ENCODE data around the gene ZDHHC23.

DNA sequence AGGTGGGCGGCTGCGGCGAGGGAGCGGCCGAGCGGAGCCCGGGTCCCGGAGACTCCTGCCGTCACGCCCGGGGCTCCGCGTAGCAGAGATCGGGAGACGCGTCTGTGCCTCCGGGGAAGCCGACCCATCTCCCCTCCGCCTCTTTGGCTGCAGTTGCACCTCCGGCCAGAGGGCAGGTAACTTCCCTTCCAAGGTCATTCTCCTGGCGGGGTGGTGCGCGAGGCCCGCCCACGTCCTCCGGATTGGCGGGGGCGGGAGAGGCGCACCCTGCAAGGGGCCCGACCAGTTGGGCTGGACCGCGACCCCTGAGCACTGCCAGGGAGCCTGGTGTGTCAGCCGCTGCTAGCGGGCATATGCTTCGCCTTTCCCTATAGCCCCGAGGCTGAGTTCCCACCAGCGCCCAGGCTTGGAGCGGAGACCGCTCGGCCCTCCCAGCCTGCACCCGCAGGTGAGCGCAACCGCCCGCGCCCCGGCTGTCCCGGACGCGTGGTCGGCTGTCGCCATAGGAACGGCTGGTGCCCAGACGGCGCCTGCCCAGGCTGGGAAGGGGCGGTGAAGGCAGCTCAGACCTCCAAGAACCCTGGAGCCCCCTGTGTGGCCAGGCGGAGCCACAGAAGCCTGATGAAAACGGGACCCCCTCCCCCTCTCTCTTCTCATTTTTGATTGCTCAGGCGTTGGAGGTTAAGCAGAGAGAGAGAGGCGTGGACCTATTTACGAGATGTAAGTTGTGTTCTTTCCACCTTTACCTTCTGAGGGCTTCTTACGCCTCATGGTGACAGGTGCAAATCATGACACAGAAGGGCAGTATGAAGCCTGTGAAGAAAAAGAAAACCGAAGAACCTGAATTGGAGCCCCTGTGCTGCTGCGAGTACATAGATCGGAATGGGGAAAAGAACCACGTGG is 453 bp downstream of the ZDHHC23 start:
- TF ChIP-seq, protein P1, sequence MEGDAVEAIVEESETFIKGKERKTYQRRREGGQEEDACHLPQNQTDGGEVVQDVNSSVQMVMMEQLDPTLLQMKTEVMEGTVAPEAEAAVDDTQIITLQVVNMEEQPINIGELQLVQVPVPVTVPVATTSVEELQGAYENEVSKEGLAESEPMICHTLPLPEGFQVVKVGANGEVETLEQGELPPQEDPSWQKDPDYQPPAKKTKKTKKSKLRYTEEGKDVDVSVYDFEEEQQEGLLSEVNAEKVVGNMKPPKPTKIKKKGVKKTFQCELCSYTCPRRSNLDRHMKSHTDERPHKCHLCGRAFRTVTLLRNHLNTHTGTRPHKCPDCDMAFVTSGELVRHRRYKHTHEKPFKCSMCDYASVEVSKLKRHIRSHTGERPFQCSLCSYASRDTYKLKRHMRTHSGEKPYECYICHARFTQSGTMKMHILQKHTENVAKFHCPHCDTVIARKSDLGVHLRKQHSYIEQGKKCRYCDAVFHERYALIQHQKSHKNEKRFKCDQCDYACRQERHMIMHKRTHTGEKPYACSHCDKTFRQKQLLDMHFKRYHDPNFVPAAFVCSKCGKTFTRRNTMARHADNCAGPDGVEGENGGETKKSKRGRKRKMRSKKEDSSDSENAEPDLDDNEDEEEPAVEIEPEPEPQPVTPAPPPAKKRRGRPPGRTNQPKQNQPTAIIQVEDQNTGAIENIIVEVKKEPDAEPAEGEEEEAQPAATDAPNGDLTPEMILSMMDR (IDR thresholded peaks at IDR 0.05), result no peak
- no peak for TF ChIP-seq POLR2A (IDR thresholded peaks at IDR 0.05)
